ENCODE data around the gene TGM2.
A peak's percentile ranks its signal among the peaks of the same experiment; 100 is the strongest.
"Not testable (repeated sequence)": the region's sequence is repeated elsewhere in the genome, so short reads cannot be mapped to it uniquely, and the experiment has no call there.

The TGM2 gene

GRCh38 chr20:38115205-38115604 is 49.9 kb downstream of the TGM2 start:
- DNase-seq (ENCODE audit: low spot score) = no peak

DNA sequence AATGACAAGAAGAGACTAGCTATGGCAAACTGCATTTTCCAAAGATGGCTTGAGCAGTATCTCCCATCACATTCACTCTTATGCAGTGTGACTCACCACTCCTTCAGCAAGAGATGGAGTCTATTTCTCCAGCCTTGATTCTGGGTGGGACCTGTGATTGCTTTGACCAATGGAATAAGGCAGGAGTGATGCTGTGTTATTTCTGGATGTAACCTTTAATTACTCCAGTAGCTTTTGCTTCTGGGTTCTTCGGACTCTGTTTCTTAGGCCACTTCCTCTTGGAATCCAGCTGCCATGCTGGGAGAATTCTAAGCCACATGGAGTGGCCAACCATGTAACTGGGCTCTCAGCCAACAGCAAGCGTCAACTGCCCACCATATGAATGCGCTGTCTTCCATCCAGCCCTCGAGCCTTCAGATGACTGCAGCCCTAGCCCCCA is 50.7 kb downstream of the TGM2 start:
- no peak for DNase-seq (ENCODE audit: low spot score)

DNA sequence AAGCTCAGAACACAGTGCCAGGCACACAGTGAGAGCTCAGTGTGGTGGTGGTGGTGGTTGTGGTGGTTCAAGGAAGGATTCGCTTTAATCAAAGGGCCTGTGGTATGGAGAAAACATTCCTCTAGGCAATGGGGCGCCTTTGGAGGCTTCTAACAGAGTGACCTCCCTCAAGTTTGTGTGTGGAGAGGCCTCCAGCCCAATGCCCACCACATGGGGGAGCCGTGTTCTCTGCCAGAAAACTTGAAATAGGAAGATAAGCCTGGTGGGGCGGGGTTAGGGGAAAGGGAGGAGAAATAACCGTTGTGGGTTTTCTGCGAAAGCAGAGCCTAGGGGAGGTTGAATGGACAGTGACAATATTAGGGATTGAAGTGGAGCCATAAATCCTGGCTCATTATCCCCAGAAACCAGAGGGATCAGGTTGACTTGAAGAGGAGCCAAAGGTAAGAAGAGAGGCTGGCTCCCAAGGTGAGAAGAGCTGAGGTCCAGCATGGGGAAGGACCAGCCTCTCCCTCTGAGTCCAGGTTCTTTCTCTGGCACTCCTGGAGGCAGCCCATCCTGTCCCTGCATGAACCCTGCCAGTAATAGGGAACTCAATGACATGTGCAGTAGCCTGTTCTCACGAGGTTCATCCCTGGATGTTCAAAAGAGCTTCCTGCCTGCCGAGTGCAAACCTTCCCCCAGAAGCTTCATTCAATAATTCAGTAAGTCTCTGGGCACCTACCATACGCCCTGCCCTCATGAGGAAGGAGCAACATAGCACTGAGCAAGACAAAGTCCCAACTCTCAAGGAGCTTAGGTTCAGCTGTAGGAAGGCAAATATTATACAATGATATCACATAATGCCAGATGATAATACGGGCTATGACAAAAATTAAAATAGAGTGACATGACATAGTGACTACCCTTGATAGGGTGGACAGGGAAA is 51.4 kb downstream of the TGM2 start:
- no peak for DNase-seq (ENCODE audit: low spot score)

DNA sequence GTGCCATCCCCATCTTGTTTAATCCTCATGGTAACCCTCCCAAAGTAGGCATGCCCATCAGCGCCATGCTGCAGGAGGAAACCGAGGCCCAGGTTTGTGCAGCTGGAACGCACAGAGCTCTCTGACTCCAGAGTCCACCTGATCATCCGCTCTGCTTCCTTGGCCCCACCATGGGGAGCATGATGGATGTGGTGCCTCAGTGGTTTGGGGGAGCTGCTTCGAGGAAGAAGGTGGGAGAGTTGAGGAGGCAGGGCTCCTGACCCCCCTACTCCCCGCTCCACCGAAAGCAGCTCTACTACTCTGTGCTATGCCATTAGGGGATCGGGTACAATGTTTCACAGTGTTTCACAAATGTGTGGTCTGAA is 52.2 kb downstream of the TGM2 start:
- no peak for DNase-seq (ENCODE audit: low spot score)

DNA sequence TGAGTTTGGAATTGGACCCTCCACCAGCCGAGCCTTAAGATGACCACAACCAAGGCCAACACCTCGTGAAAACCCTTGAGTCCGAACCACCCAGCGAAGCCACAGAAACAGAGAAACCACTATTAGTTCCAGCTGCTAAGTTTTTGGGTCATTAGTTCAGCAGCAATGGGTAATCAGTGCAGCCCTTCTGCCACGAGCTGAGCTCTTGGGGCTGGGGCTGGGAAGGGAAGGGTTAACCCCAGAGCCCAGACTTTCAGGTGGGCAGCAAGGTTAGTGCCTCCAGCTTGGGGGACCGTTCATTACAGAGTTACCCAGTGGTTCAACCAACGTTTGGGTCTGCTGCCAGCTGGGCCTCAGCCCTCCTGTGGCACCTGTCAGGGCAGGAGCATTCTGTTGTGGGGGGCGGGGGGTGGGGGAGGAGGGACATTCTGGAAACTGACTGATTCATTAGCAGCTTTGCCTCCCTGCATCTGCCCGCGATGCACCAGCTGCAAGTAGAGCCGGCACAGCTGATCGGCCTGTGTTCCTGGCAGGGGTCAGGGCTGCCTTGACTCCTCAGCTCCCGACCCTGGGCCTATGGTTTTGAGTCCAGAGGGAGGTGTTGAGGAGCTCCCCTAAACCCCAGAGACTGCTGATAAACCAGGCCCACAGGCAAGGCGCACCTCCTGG is 52.7 kb downstream of the TGM2 start:
- no peak for DNase-seq (ENCODE audit: low spot score)

GRCh38 chr20:38111366-38112232 is 53.5 kb downstream of the TGM2 start:
- no peak for DNase-seq (ENCODE audit: low spot score)

- no peak for DNase-seq (ENCODE audit: low spot score)
These were observed 54.4 kb downstream of the TGM2 start for GRCh38 chr20:38110525-38111178.

DNA sequence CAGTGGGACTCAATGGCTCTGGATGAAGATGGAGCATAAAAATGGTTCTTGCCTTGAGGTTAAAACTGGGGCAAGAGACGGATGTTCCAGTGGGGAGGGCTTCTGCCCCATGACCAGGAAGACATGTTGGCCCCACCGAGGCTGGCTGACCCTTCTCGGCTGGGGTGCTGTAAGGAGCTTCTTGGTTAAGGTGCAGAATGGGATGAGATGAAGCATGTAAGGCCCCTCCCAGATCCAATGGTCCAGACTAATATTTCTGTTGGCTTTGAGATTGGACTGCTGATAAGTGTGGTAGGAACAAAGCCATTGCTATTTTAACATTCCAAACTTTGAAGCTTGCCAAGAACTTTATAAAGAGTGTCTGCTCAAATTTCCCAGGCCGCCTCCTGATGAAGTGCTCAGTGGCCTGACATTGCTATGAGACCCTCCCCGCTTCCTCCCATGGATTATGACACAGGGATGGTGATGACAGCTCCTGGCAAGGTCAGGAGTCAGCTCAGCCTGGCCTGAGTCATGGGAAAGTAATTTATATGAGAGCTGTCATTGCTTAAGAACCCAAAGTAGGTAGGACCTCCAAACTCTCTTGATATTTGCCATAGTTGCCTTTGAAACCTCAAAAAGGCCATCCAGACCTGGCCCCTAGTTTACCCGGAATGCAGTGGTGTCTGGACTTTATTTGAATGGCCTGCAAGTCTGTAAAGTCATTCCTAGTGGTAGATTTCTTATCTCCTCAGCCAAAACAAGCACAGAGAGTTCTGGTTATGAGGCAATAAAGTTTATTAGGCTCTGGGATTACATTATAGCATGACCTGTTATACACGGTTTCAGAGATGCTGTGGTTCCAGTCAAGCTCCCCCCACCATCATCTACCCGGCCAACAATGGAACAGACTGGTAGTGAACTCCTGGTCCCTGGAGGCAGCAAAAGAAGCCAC is 55.2 kb downstream of the TGM2 start:
- peak; percentile 78 for DNase-seq (ENCODE audit: low spot score)

DNA sequence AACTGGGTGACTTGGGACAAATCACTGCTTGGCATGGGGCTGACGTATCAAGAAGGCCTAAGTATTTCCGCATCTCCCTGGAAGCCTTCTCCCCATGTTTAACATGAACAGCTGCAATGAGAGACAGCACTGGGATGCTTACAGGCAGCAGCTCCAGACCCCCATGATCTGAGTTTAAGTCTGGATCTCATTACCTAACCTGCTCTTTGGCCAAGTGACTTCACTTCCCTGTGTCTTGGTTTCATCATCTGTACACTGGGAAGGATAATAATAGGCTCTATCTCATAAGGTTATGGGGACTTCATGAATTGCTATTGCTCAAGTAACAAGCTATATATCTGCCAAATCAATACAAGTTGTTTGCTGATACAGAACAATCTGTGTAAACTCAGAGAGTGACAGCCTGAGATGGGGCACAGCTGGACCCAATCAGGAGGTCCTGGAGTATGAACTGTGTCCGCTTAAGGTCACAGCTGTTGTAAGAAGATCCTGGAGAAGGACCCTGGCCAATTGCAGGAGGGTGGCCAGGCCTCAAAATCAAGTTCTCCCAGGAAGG is 56.0 kb downstream of the TGM2 start:
- no peak for DNase-seq (ENCODE audit: low spot score)

DNA sequence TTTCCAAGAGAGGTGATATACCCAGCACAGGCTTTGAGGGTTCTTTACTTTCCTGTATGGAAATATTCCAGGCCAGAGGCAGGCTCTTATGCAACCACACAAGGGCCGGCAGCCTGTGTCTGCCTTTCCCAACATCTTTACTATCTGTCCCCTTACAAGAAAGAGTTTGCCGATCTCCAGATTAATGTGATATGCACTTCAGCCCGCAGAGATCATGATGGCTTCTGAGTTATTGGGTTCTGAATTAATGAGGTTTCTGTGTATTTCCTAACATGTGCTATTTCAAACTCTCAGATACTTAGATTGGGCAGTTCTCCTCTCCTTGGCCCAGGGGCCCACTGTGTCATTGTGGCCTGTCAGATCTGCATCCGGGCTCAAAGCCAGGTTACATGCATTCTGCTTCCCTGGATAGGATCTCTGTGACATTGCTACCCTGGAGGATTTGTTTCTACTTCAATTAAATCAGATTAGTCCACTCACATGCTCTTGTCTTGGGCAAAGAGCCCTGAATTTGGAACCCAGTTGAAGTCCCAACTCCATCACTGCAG is 56.6 kb downstream of the TGM2 start:
- no peak for DNase-seq (ENCODE audit: low spot score)

GRCh38 chr20:38107916-38108315 is 57.2 kb downstream of the TGM2 start:
- not testable (repeated sequence) for DNase-seq (ENCODE audit: low spot score)

DNA sequence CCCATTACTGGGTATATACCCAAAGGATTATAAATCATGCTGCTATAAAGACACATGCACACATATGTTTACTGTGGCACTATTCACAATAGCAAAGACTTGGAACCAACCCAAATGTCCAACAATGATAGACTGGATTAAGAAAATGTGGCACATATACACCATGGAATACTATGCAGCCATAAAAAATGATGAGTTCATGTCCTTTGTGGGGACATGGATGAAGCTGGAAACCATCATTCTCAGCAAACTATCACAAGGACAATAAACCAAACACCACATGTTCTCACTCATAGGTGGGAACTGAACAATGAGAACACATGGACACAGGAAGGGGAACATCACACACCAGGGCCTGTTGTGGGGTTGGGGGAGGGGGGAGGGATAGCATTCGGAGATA is 57.7 kb downstream of the TGM2 start:
- DNase-seq (ENCODE audit: low spot score) = not testable (repeated sequence)

- no peak for DNase-seq (ENCODE audit: low spot score)
These were observed 58.6 kb downstream of the TGM2 start for GRCh38 chr20:38106461-38106860.

DNA sequence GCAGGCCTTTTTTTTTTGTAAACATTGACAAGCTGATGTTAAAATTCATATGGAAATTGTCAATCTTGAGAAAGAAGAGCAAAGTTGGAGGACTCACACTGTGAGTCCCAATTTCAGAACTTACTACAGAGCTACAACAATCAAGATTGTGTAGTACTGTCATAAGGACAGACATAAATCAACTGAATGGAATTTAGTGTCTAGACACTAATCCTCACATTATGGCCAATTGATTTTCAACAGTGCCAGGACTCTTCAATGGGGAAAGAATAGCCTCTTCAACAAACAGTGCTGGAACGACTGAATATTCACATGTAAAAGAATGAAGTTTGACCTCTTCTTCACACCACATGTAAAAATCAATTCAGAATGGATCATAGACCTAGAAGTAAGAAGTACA is 60.8 kb downstream of the TGM2 start:
- DNase-seq (ENCODE audit: low spot score) = no peak

DNA sequence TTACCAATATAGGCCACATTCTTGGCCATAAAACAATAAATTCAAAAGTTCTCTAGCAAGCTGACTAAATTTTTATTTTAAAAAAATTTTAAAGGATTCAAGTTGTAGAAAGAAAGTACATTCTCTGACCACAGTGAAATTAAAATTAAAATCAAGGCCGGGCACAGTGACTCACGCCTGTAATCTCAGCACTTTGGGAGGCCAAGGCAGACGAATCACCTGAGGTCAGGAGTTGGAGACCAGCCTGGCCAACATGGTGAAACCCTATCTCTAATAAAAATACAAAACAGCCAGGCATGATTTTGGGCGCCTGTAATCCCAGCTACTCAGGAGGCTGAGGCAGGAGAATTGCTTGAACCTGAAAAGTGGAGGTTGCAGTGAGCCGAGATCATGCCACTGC is 62.9 kb downstream of the TGM2 start:
- not testable (repeated sequence) for DNase-seq (ENCODE audit: low spot score)

DNA sequence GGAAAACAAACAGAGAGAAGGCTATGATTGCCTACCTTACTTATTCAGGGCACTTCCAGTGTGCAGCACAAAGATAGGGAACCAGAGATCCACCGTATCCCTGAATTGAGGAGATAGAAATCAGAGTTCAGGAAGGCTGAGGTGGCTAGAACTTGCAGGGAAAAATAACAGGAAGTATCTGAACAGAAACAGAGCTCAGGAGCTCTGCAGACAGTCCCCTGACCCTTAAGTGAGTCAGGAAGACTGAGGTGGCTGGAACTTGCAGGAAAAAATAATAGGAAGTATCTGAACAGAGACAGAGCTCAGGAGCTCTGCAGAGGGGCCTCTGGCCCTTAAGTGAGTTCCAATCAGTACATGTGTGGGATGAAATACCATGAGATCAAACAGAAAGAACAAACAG is 66.1 kb downstream of the TGM2 start:
- DNase-seq (ENCODE audit: low spot score) = no peak

DNA sequence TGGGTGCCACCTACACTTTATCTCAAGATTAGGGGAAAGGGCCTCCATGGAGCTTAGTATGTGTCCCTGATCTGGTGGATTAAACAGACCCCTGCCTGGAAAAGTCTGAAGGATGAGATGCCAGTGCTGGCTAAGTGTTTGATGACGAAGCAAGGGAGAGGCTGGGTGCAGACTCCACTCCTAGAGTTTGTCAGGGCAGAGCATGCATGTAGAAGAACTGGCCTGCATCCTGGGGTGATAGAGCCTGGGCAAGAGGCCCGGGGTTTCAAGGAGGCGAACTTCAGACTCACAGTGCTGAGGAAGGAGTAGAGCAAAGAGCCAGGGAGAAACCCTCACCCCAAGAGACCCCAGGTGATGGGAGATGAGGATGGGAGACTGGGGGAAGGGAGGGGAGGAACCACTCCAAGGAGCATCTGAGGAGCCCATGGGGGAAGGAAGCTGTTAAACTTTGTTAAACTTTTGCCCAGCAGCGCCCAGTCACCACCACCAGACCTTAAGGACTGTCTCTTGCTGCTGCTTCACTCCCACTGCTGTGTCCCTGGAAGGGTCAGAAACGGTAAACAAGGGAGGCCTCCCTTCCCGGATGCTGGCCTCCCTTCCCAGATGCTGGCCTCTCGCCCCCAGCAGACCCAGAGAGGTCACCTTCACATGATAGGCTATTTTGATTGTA is 69.9 kb downstream of the TGM2 start:
- DNase-seq (ENCODE audit: low spot score) = no peak

DNA sequence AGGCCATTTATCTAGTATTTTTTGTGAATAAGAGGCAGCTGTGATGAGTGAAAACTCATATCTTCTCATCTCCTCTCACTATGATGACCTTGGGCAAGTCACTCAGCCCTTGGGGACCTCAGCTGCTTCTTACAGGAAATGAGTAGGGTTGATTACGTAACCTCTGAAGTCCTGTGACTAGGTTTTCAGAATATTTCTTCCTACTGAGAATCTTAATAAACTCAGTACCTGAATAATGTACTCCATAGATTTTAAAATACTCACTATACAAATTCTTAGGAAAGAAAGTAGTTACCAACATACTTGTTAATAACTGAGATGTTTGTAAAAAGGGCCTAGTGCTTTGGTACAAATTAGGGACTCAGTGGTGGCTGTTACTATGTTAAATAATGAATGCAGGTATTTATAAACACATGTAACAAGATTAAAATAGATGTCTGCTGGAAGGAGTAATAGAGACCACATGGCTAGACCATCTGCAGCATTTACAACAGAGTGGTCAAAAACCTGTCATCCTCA is 70.6 kb downstream of the TGM2 start:
- peak; percentile 14 for DNase-seq (ENCODE audit: low spot score)

DNA sequence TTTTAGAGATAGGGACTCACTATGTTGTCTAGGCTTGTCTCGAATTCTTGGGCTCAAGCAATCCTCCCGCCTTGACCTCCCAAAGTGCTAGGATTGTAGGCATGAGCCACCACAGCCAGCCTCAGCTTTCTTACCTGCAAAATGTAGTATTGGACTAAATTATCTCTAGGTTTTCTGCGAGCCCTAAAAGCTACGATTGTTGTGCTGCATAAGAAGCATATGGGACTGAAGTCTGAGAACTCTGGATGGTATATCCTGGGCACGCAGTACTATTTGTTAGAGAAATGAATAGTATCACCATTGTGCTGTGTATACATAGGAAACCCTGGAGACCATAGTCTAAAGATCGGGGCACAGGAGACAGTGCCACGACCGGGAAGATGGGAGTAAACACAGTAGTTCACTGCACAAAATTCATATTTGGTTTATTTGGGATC is 71.4 kb downstream of the TGM2 start:
- DNase-seq (ENCODE audit: low spot score) = no peak
